BE2C (cell line): ENCODE measurements around the gene COL9A3.

Experiments used
- DNase-seq: peaks from one replicate; pipeline ENCODE4 v3.0.0-alpha.2; 2020
- H3K27me3 ChIP-seq: fragments of 250-450 bp; sonication (Bioruptor Pico); 2 replicates; pipeline ENCODE4 v1.5.1; 2020; ENCODE audit warnings: mild to moderate bottlenecking
- H3K36me3 ChIP-seq: fragments of 250-450 bp; sonication (Bioruptor Pico); 2 replicates; pipeline ENCODE4 v1.5.1; 2020; ENCODE audit warnings: mild to moderate bottlenecking
- H3K4me1 ChIP-seq: fragments of 250-450 bp; sonication (Bioruptor Pico); 2 replicates; pipeline ENCODE4 v1.5.1; 2020
- H3K4me3 ChIP-seq: 2 replicates; pipeline ENCODE4 v1.5.1; 2011; ENCODE audit warnings: low read depth, low read length
- H3K9me3 ChIP-seq: fragments of 250-450 bp; sonication (Bioruptor Pico); 2 replicates; pipeline ENCODE4 v1.5.1; 2020
- TF ChIP-seq, protein P1 (sequence below): IDR thresholded peaks from 2 replicates; pipeline ENCODE4 v1.5.1; 2012; ENCODE audit warnings: mild to moderate bottlenecking, low read depth, low read length

Gene COL9A3

DNA sequence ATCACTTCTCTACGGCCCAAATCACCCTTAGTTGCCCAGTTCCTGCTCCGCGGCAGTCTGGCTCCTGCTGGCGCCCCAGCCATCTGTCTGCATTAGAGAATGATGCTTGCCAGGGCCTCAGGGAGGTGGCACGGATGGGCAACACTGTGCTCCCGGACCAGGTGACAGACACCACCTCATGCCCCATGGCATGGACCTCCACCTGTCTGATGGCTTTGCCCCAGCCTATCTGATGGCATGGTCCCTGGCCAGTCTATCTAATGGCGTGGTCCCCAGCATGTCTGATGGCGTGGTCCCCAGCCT is 39.4 kb upstream of the COL9A3 start:
- no peaks in the 10 kb centered on the region for H3K9me3 ChIP-seq
- no peak overlapping the region for H3K4me3 ChIP-seq
- H3K27me3 ChIP-seq: no peaks in the 10 kb centered on the region
- DNase-seq: no peak
- TF ChIP-seq, protein P1, sequence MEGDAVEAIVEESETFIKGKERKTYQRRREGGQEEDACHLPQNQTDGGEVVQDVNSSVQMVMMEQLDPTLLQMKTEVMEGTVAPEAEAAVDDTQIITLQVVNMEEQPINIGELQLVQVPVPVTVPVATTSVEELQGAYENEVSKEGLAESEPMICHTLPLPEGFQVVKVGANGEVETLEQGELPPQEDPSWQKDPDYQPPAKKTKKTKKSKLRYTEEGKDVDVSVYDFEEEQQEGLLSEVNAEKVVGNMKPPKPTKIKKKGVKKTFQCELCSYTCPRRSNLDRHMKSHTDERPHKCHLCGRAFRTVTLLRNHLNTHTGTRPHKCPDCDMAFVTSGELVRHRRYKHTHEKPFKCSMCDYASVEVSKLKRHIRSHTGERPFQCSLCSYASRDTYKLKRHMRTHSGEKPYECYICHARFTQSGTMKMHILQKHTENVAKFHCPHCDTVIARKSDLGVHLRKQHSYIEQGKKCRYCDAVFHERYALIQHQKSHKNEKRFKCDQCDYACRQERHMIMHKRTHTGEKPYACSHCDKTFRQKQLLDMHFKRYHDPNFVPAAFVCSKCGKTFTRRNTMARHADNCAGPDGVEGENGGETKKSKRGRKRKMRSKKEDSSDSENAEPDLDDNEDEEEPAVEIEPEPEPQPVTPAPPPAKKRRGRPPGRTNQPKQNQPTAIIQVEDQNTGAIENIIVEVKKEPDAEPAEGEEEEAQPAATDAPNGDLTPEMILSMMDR: no peak
- no peaks in the 10 kb centered on the region for H3K36me3 ChIP-seq
- H3K4me1 ChIP-seq: peaks cover 3% of the 10 kb centered on the region

DNA sequence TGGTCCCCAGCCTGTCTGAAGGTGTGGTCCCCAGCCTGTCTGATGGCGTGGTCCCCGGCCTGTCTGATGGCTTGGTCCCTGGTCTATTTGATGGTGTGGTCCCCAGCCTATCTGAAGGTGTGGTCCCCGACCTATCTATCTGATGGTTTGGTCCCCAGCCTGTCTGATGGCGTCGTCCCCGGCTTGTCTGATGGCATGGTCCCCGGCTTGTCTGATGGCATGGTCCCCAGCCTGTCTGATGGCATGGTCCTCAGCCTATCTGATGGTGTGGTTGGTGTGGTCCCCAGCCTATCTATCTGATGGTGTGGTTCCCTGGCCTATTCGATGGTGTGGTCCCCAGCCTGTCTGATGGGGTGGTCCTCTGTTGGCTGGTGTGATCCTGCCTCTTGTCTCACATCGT is 38.8 kb upstream of the COL9A3 start:
- no peaks in the 10 kb centered on the region for H3K27me3 ChIP-seq
- H3K4me1 ChIP-seq: peaks cover 9% of the 10 kb centered on the region
- no peak for DNase-seq
- no peaks in the 10 kb centered on the region for H3K9me3 ChIP-seq
- TF ChIP-seq, protein P1: no peak
- H3K4me3 ChIP-seq: no peak overlapping the region
- no peaks in the 10 kb centered on the region for H3K36me3 ChIP-seq

DNA sequence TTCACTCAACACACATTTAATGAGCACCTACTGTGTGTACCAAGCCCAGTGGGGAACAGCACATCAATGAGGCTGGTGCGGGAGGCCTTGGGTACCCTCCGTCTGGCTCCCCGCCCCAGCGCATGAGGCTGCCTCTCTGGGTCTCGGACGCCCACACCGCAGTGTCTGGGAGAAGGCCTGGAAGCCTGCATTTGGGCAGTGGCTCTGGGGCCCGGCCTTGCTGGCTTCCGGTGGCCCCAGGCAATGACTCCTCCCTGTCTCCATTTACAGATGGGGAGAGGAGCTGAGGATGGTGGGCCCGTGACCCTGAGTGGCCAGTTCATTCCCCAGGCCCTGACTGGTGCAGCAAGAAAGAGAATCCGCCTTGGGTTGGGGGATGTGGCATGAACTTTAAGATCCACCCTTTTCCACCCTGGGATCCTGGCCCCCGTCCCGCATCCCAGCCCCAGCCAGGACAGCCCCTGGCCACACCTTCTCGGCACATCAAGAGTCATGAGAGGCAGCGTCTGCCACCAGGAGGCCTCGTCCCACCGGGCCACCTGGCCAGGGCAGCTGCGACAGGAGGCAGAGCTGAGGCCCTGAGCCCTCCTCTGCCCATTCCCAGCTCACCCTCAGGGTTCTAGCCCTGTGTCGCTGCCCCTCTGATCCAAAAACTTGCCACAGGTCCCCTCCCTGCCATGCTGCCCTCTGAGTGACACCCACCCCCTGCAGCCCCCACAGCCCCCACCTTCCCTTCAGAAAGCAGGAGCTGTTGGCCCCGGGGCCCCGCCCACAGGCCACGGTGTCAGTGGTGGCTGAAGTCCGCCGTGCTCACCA is 38.0 kb upstream of the COL9A3 start:
- H3K36me3 ChIP-seq: no peaks in the 10 kb centered on the region
- no peaks in the 10 kb centered on the region for H3K27me3 ChIP-seq
- TF ChIP-seq, protein P1: no peak
- H3K4me3 ChIP-seq: no peak overlapping the region
- no peak for DNase-seq
- H3K9me3 ChIP-seq: no peaks in the 10 kb centered on the region
- peaks cover 12% of the 10 kb centered on the region for H3K4me1 ChIP-seq

DNA sequence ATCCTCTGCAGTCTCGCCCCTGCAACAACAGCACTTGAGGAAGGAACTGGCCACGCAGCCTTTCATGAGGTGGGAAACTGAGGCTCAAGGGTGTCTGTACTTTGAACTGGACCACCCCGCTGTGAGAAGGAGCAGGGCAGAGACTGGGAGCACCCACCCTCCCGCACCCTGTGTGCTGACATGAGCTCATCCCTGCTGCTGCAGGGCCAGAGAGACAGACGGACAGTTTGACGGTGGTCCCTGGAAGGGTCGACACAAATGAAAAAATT is 37.5 kb upstream of the COL9A3 start:
- no peaks in the 10 kb centered on the region for H3K27me3 ChIP-seq
- no peak for DNase-seq
- no peaks in the 10 kb centered on the region for H3K36me3 ChIP-seq
- H3K4me3 ChIP-seq: no peak overlapping the region
- TF ChIP-seq, protein P1: no peak
- peaks cover 12% of the 10 kb centered on the region for H3K4me1 ChIP-seq
- H3K9me3 ChIP-seq: no peaks in the 10 kb centered on the region

DNA sequence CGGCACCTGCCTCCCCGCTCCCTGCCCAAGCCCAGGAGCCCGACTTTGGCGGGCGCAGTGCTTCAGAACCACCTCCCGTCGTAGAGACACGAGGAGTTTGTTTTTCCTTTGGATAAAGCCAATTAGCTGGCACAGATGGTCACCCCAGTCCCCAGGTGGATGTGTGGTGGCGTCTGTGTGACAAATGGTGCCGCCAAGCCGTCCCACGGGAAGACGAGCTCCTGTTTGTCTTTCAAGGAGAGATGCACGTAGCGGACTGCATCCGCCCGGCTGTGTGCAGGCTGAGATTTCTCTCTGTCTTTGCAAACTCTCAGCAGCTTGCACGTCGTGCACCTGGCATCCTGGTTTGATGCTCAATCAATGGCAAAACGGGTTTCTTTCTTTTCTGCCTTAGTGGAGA is 36.6 kb upstream of the COL9A3 start:
- no peaks in the 10 kb centered on the region for H3K36me3 ChIP-seq
- TF ChIP-seq, protein P1: no peak
- no peak overlapping the region for H3K4me3 ChIP-seq
- H3K27me3 ChIP-seq: no peaks in the 10 kb centered on the region
- H3K4me1 ChIP-seq: peaks cover 12% of the 10 kb centered on the region
- no peak for DNase-seq
- no peaks in the 10 kb centered on the region for H3K9me3 ChIP-seq

DNA sequence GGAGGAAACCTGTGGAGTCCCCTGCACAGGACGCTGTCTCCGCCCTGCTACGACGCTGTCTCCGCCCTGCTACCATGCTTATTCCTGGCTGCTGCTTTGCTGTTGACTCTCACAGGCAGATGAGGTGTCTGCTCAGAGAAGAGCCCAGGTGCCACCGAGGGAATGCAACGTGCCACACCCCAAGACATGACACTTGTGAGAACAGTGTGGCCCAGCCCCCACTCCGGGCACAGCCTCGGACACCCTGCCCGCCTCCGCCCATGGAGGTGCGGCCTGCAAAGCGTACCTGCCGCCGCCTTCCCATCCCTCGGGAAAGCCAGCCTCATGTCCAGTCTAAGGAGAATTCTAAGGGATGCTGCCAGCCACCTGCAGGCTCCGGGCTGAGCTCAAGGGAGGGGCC is 36.2 kb upstream of the COL9A3 start:
- Histone ChIP-seq H3K9me3 (no peaks in the 10 kb centered on the region), H3K27me3 (no peaks in the 10 kb centered on the region), H3K4me1 (peaks cover 14% of the 10 kb centered on the region), H3K36me3 (no peaks in the 10 kb centered on the region), H3K4me3 (no peak overlapping the region)
- no peak for DNase-seq
- TF ChIP-seq, protein P1: no peak
